A549 (cell line): ENCODE results near the gene PADI4.

Experiments
- CBX8 ChIP-seq: fragments of 200-600 bp; sonication (generic); IDR thresholded peaks from 2 replicates; pipeline ENCODE4 v1.6.1; 2016
- CHD4 ChIP-seq: fragments of 200-600 bp; sonication (generic); IDR thresholded peaks from 2 replicates; pipeline ENCODE4 v1.6.1; 2016; ENCODE audit warnings: antibody characterized with exemption, mild to moderate bottlenecking, borderline replicate concordance
- CTCF ChIP-seq: fragments of >200 bp; sonication (Bioruptor Twin); formaldehyde crosslinking; IDR thresholded peaks from 3 replicates; pipeline ENCODE4 v1.5.1; 2016
- EP300 ChIP-seq, 2 experiments: fragments of >200 bp; sonication (Bioruptor Twin); formaldehyde crosslinking; IDR thresholded peaks; 2 replicates in 1 of 2; 3 replicates in 1 of 2; pipeline ENCODE4 v1.6.1; 2016 to 2017
- HDAC2 ChIP-seq: fragments of 200-600 bp; sonication (generic); IDR thresholded peaks from 2 replicates; pipeline ENCODE4 v1.6.1; 2016
- MAX ChIP-seq: IDR thresholded peaks from 2 replicates; pipeline ENCODE4 v1.6.1; 2012
- POLR2A ChIP-seq: IDR thresholded peaks from 2 replicates; pipeline ENCODE4 v1.6.1; 2012; ENCODE audit warnings: mild to moderate bottlenecking, low read length
- POLR2AphosphoS2 ChIP-seq: conservative IDR thresholded peaks from 2 replicates; pipeline ENCODE4 v1.6.1; 2012; ENCODE audit warnings: low read length, improper control_type of control experiment, inconsistent platforms
- ZNF302 ChIP-seq: fragments of 250-450 bp; sonication (Bioruptor Pico); IDR thresholded peaks from 2 replicates; pipeline ENCODE4 v1.9.0; 2021; ENCODE audit warnings: inconsistent platforms, mild to moderate bottlenecking, moderate library complexity
- TF ChIP-seq, protein P1 (sequence below): fragments of 200-600 bp; sonication (generic); IDR thresholded peaks from 2 replicates; pipeline ENCODE4 v1.6.1; 2016; ENCODE audit warnings: antibody characterized with exemption, mild to moderate bottlenecking, moderate library complexity

DNA sequence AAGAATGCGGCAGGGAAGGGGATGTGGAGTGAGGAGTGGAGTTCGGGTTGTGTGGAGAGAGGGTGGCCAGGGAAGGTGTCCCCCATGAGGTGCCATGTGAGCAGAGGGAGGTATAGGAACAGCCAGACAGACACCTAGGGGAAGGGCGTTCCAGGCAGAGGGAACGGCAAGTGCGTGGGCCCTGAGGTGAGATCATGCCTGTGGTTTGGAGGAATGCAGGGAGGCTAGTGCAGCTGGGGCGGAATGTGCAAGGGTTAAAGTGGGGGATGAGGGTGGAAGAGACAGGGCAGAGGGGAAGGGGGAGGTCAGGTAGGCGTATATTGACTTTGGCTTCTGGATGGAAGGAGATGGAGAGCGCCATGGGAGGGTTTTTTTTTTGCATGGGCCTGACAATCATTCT is 32.4 kb downstream of the PADI4 start:
- TF ChIP-seq POLR2A (no peak), CBX8 (no peak), ZNF302 (no peak), CTCF (no peak), CHD4 (no peak), POLR2AphosphoS2 (no peak), MAX (no peak), HDAC2 (no peak), EP300 (IDR thresholded peaks at IDR 0.05) (no peak)
- TF ChIP-seq, protein P1, sequence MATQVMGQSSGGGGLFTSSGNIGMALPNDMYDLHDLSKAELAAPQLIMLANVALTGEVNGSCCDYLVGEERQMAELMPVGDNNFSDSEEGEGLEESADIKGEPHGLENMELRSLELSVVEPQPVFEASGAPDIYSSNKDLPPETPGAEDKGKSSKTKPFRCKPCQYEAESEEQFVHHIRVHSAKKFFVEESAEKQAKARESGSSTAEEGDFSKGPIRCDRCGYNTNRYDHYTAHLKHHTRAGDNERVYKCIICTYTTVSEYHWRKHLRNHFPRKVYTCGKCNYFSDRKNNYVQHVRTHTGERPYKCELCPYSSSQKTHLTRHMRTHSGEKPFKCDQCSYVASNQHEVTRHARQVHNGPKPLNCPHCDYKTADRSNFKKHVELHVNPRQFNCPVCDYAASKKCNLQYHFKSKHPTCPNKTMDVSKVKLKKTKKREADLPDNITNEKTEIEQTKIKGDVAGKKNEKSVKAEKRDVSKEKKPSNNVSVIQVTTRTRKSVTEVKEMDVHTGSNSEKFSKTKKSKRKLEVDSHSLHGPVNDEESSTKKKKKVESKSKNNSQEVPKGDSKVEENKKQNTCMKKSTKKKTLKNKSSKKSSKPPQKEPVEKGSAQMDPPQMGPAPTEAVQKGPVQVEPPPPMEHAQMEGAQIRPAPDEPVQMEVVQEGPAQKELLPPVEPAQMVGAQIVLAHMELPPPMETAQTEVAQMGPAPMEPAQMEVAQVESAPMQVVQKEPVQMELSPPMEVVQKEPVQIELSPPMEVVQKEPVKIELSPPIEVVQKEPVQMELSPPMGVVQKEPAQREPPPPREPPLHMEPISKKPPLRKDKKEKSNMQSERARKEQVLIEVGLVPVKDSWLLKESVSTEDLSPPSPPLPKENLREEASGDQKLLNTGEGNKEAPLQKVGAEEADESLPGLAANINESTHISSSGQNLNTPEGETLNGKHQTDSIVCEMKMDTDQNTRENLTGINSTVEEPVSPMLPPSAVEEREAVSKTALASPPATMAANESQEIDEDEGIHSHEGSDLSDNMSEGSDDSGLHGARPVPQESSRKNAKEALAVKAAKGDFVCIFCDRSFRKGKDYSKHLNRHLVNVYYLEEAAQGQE = no peak
